HG03520 (cell line): Measurements from ENCODE around the gene NAV2.

ENCODE experiments used
- ATAC-seq: cut with Tn5 transposase; IDR thresholded peaks from one replicate; pipeline ENCODE4 v1.9.1; 2021; ENCODE audit warnings: mild to moderate bottlenecking, moderate library complexity; ENCODE audit not compliant: unreplicated experiment

NAV2 gene

GRCh38 chr11:20011307-20011951, 298.8 kb downstream of the NAV2 start:
- ATAC-seq: no peak

GRCh38 chr11:20013346-20014066, 300.9 kb downstream of the NAV2 start:
- no peak for ATAC-seq

DNA sequence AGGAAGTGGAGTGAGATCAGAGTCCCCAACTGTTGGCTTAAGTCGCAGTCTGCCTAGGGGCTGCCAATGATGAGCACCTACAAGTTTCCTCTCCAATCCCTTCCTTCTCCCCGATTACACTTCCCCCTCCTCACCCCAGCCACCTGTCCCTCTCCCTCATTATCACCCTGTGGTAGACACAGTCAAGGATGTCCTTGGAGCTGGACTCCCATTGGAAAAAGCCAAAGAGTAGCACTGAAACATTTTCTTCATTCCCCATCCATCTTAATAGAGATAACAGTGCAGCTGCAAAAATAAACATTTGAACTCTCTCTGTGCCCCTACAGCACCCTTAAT, 301.4 kb downstream of the NAV2 start:
- ATAC-seq: no peak

DNA sequence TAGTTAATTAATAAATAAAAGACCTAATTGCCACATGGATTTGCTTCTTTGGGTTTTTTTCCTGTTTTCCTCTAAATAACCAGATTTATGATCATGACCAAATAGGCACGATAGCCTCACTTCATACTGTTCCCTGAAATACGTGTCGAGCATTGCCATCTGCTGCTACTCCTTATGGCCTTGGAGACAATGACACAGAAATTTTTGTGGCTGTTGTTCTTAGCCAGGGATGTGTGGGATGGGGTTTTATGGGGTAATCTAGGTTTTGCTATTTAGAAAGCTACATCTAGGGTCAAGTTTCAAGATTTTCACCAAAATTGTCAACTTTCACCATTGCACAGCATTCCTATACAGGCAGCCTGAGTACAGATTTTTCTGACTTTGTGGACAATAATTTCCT, 302.5 kb downstream of the NAV2 start:
- no peak for ATAC-seq

GRCh38 chr11:20015529-20016427, 303.1 kb downstream of the NAV2 start:
- no peak for ATAC-seq

DNA sequence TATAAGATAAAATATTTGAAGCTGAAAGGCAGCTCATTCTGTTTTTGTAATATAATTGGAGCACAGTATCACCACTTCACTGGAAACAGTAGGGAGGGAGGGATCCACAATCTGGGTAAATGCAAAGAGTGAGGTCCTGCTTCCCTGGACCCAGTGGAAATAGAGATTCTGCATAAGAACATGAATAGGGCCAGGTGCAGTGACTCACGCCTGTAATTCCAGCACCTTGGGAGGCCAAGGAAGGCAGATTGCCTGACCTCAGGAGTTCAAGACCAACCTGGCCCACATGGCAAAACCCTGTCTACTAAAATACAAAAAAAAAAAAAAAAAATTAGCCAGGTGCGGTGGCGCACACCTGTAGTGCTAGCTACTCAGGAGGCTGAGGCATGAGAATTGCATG, 303.9 kb downstream of the NAV2 start:
- ATAC-seq: no peak

DNA sequence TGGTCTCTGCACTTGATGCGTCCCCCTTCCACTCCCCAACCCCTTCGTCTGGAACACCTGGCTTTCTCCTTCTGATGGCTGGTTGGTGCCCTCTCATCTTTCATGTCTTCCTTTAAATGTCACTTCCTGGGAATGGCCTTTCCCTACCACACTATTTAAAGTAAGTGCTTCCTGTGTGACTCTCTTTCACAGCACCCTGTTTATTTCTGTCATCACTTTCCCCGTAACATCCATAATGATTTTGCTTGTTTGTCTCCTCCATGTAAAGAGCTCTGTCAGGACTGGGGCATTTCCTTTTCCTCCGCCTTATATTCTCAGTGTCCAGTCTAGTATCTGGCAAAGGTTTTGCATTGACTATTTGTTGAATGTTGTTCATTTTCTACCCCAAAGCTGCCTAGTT, 304.7 kb downstream of the NAV2 start:
- no peak for ATAC-seq

DNA sequence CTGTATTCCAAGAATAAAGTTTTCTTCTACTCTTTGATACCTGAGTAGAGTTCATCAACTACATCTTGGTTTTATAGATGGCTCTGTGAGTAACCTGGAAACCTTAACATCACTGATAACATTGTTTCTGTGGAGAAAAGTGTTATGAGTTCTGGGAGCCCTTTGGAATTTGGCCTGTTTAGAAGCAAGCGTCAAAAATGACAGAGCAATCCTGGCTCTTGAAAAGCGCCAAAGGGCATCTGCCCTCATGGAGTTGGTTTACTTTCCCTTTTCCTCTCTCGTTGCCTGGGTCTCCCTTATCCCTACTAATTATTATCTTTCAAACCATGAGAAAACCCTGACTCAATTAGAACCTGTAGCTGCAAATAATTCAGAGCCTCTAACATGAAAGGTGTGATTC, 307.6 kb downstream of the NAV2 start:
- no peak for ATAC-seq

DNA sequence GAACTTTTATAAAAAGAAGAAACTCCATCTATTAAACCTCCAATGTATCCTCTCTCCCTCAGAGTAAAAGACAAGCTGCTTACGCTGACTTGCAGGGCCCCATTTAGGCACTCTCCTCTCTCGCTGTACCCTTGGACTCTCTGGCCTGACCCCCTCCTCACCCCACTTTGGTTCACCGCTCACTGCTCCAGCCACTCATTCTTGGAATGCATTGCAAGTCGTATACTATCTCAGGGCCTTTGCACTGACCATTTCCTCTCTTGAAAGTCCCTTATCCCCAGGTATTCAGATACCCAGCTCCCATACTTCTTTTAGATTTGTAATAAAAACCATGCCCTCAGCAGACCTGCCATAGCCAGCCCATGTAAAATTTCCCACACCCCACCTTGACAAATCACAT, 308.1 kb downstream of the NAV2 start:
- no peak for ATAC-seq

- ATAC-seq: no peak
These were observed 308.6 kb downstream of the NAV2 start for GRCh38 chr11:20021212-20021611.

DNA sequence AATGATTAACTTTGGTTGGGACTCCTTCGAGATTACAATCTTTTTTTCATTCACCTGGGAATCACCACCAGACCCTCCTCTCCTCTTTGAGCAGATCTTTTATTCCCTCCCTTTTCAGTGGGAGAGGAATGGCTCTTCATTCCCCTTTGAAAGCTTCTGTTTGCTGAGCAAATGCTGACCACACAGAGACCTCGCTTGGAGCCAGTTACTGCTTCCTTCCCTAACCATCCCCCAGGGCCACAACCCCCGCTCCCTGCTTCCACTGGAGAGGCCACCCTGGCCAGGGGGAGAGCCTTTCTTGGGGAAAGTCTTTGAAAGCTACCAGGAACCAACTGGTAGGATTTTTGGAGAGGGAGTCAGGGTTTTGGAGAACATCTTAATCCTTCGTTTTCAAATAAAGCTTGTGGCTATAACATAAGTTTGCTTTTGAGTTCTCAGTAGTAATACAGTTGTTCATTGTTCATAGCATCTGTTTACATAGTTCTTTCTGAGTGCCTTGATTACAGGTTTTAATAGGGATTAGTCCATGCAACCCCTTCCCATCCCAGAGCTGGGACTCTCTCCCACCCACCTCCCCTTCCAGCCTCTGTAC, 309.2 kb downstream of the NAV2 start:
- no peak for ATAC-seq

DNA sequence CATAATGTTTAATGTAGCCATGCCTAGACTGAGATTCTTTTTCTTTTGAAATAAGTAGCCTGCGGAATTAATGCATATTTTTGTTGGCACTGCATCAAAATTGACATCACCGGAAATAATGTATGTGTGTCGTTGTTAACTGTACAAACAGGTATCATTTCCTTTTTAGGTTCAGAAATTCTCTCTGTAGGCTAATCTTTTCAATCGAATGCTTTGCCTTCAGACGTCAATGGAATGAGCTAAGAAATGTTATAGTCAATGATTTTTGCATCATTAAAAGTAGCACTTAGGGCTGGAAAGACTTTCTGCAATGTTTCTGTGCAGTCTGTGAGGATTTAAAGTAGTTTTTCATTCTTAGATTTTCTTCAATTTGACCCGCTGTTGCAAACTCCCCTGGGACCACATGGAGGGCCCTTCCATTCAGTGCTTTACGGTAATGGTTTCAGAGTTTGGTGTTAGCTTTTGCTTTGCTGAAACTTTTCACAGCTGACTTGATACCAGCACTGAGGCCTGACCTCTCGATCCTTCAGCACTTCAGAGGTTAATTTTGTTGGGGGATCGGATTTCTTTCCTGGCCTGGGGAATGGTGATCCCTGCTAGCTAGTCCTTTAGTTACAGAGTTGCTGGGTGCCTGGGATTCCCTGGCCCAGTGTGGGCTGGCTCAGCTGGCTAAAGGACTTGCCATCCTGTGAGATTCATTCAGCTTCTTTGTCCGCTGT, 309.9 kb downstream of the NAV2 start:
- no peak for ATAC-seq

DNA sequence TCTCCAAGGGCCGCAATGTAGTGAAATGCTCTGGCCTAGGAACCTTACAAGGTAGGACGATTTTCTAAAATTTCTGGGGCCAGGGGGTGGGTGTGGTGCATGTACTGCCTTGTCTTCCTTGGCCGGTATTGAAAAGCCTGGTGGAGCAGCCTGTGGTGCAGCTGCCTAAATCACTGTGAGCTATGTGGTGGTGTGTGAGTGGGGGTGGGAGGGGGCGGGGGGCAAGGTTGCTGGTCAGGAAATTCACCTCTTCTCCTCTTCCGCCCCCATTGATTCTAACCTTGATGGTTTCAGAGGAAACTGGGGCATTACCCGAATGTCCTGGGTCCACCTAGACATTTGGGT, 310.4 kb downstream of the NAV2 start:
- ATAC-seq: no peak

DNA sequence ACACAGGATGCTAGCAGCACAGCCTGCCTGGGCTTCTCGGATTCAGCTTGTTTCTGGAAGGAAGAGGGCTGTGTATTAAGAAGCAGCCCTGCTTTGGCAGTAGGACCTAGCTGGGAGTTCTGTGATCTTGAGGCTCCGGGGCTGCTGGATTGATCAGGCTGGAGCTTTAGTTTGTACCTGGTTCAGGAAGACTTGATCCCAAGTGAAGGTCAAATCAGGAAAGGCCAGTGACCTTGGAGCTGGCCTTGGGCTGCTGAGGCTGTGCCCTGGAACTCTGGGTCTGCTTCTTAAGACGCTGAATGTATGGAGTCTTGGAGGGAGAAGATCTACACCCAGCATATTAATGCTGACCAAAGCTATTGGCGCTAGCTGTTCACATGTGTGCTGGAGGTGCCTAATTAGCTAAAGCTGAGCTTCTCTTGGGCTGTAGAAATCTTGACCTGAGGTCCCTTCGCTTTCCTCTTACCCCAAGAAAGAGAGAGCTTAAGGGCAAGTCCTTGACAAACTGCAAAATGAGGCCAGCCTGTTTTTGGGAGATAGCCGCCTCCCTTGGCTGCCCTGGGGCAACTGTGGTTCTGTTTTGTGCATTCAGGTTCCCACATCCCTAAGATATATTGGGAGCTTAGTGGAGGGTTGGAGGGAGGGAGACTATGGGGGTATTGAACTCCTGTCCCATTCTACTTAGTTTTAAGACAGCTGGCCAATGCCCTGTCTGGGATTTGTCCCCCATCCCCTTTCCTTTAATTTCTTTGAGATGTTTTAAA, 311.7 kb downstream of the NAV2 start:
- no peak for ATAC-seq

DNA sequence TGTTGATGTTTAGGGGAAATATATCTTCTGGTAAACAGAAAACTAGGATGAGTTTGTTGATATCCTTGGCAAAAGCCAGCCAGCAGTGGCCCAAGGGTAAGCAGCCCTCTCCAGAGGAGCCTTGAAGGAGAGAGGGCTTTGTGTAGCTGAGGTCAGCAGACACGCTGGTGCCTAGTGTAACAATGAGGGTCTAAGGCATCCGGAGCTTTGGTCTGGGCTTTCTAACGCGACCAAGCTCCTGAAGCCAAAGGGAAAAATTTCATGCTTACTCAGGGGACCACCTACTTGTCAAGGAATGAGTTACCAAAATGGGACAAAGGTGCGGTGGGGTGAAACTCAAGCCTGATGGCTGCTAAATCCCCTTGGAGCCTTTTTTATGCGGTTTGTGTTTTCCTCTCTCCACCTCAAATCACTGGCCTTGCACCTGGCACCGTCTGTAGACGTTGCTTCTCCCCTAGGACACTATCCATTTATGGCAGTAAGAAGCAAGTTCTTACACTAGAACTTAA, 312.7 kb downstream of the NAV2 start:
- no peak for ATAC-seq

DNA sequence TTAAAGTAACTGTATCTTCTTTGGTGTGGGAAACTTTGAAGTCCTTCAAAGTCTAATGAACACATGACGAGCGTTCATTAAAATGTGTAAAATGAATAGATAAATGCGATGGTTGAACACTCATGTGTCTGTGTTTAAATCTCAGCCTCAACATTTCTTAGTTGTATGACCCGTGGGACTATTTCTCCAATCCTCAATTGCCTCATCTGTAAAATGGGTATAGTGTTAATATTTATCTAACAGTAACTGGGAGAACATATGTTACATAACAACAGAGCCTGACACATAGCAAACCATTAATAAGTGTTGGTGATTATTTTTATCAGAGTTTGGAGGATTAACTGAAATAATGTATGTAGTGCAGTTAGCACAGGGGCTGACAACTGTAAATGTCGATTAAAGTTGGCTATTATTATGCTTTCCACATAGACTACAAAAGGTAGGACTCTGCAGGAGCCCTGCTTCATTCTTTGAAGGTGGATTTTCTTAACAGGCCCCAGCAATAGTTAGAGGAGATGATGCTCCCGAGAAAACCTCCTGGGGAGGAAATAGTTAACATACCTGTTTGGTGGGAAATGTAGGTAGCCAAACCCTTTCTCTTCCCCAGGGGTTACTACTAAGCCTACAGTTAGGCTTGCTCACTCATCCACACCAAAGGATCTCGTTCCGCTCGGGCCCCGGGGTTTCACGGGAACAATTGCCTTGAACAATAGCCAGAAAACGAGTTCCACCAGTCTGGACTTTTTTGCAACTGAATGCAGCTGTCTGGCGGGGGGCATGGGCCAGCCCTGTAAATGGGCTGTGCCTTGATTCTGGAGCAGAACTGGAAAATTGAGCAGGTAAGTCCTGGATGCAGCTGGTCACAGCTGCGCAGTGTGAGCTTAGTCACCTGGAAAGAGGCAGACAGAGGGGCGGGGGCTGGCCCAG, 314.3 kb downstream of the NAV2 start:
- no peak for ATAC-seq

DNA sequence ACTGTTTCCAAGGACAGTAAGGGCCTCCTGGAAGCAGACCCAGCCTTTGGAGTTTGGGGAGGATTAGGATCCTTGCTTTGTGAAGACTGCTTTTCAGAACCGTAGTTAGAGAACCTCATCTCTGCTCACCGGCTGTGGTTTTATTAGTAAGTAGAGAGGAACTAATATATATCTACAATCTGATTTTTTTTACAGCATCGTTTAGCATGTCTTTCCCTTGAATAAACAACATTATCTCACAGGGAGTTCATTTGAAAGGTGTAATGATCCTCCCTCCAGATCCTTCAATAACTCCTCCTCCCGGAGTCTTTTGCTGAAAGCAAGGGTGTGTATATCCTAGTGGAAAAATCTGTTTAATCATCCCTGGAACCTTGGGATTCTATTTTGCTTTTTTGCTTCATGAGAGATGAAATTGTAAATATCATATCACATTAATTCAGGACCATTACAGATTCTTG, 314.9 kb downstream of the NAV2 start:
- ATAC-seq: no peak

DNA sequence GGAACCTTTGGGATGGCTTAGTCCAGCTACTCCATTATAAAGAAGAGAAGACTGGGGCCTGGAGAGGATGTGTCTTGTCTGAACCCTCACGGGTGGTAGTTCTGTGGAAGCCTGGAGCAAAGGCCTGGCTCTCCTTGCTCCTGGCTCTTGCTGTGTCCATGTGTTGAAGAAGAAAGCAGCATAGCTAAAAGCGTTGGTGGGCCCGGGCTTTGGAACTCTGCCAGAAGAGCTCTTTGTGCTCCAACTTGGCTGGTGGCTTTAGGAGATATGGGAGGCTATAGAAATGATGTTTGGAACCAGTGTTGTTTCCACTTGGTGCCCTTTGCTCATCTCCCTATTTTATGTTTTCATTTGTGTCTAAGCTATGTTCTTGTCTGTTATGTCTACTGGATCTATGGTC, 316.6 kb downstream of the NAV2 start:
- ATAC-seq: no peak

- ATAC-seq: no peak
These were observed 317.8 kb downstream of the NAV2 start for GRCh38 chr11:20030472-20030871.
